GM12875 (cell line): Measurements from ENCODE around the gene GPR162.

Experiments used
- H3K4me3 ChIP-seq: one replicate; pipeline ENCODE4 v1.5.1; 2011; ENCODE audit warnings: low read depth, low read length, control low read depth
- TF ChIP-seq, protein P1 (sequence below): IDR thresholded peaks from 2 replicates; pipeline ENCODE4 v1.5.1; 2011; ENCODE audit warnings: low read depth, mild to moderate bottlenecking, control low read depth, inconsistent platforms, low read length, moderate library complexity, borderline replicate concordance; ENCODE audit not compliant: insufficient read depth

Gene GPR162

DNA sequence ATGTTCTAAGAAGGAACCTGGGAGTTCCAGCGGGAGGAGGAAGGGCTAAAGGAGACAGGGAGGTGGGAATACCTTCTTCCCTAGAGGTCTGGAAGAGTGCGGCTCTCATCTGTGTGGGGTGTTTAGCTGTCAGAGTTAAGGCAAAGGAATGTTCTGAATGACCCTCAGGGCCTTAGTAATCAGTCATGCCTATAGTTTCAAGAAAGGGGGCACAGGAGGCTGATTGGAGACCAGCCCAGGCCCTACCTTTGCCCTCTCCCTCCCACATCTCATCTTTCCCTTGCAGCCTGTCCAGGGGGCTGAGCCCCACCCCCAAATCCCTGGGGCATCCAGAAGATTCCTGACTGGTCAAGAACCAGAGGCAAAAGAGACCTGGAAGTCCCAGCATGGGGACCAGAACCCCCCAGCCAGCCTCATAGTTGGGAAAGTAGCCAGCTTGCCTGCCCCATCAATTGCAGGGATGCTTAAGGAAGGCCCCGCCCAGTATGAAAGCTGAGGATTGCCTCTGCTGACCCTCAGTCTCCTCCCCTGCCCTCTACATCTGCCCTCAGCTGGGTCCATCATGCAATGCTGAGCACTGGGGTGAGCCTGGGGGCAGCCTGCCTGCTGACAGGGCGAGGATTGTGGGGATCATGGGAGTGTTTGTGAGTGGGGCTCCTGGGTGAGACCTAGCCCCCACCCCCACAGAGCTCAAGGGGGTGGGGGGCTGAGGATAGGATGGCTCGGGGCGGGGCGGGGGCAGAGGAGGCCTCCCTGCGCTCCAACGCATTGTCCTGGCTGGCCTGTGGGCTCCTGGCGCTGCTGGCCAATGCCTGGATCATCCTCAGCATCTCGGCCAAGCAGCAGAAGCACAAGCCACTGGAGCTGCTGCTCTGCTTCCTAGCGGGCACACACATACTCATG lies 1.8 kb downstream of the GPR162 start:
- H3K4me3 ChIP-seq = no peak overlapping the region
- TF ChIP-seq, protein P1, sequence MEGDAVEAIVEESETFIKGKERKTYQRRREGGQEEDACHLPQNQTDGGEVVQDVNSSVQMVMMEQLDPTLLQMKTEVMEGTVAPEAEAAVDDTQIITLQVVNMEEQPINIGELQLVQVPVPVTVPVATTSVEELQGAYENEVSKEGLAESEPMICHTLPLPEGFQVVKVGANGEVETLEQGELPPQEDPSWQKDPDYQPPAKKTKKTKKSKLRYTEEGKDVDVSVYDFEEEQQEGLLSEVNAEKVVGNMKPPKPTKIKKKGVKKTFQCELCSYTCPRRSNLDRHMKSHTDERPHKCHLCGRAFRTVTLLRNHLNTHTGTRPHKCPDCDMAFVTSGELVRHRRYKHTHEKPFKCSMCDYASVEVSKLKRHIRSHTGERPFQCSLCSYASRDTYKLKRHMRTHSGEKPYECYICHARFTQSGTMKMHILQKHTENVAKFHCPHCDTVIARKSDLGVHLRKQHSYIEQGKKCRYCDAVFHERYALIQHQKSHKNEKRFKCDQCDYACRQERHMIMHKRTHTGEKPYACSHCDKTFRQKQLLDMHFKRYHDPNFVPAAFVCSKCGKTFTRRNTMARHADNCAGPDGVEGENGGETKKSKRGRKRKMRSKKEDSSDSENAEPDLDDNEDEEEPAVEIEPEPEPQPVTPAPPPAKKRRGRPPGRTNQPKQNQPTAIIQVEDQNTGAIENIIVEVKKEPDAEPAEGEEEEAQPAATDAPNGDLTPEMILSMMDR = no peak

DNA sequence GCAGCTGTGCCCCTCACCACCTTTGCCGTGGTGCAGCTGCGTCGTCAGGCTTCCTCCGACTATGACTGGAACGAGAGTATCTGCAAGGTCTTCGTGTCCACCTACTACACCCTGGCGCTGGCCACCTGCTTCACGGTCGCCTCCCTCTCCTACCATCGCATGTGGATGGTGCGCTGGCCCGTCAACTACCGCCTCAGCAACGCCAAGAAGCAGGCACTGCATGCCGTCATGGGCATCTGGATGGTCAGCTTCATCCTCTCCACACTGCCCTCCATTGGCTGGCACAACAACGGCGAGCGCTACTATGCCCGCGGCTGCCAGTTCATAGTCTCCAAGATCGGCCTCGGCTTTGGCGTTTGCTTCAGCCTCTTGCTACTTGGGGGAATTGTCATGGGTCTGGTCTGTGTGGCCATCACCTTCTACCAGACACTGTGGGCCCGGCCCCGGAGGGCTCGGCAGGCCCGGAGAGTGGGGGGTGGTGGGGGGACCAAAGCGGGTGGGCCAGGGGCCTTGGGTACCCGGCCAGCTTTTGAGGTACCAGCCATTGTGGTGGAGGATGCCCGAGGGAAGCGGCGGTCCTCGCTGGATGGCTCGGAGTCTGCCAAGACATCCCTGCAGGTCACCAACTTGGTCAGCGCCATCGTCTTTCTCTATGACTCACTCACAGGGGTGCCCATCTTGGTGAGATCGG lies 2.6 kb downstream of the GPR162 start:
- TF ChIP-seq, protein P1 = no peak
- H3K4me3 ChIP-seq = no peak overlapping the region

DNA sequence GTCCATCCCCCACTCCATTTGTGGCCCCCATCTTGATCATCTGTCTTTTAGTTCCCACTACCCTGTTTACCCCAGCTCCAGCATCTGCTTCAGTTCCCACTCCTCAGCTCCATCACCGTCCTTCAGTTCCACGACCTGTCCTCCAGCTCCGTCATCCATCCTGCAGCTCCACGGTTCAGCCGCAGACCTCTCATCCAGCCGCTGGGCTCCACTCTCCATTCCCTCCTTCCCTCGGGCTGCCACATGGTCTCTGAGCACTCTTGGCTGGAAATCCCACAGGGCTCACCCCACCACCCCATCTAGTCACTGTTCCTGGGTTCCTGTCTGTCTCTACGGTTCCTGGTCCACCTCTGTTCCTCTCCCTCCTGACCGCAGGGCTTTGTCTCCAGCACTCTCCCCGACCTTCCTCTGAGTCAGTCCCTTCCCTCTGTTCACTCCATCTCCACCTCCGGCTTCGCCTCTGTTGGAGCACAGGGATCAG lies 3.3 kb downstream of the GPR162 start:
- TF ChIP-seq, protein P1 = no peak
- H3K4me3 ChIP-seq = no peak overlapping the region

DNA sequence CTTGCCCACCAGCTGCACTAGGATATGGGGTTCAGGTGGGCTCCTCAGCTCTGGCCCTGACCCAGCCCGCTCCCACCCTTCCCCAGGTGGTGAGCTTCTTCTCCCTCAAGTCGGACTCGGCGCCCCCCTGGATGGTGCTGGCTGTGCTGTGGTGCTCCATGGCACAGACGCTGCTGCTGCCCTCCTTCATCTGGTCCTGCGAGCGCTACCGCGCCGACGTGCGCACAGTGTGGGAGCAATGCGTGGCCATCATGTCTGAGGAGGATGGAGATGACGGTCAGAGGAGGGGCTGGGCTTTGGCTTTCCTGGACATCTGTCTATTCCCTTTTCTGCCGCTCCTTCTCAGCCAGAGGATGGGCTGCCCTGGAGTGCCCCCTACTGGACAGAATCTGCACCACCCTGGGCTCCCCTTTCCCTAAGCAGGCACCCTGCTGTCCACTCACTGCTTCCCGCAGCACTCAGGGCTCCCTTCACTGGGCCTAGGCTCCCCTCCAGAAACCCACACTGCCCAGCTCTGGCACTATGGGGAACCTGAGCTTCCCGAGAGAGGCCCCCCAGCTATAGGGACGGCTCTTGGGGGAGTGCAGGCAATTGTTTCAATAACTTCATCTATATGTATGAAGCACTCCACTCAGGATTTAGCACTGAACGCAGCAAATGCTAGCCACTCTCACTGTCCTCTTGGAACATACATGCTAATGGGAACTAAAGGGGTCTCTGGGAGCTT lies 3.9 kb downstream of the GPR162 start:
- H3K4me3 ChIP-seq = no peak overlapping the region
- TF ChIP-seq, protein P1 = peak; percentile 93

DNA sequence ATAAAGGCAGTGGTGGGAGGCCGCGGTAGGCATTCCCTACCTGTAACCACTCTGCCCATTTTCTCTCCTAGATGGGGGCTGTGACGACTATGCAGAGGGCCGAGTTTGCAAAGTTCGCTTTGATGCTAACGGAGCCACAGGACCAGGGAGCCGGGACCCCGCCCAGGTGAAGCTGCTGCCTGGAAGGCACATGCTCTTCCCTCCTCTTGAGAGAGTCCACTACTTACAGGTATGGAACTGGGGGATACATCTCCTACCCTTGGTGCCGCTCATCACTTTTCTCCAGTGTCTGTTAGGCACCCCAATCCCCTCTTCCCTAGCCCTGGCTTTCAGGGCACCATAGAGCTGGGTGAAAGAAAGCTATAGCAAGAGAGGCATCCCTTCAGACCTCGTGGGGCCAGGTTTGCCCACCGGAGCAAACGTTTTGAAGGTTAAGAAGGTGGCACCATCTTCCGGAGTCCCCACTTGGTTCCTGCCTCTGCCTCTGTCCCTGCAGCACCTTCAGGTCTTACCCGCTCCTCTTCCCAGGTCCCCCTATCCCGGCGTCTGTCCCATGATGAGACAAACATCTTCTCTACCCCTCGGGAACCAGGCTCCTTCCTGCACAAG lies 4.6 kb downstream of the GPR162 start:
- H3K4me3 ChIP-seq = no peak overlapping the region
- TF ChIP-seq, protein P1 = no peak

DNA sequence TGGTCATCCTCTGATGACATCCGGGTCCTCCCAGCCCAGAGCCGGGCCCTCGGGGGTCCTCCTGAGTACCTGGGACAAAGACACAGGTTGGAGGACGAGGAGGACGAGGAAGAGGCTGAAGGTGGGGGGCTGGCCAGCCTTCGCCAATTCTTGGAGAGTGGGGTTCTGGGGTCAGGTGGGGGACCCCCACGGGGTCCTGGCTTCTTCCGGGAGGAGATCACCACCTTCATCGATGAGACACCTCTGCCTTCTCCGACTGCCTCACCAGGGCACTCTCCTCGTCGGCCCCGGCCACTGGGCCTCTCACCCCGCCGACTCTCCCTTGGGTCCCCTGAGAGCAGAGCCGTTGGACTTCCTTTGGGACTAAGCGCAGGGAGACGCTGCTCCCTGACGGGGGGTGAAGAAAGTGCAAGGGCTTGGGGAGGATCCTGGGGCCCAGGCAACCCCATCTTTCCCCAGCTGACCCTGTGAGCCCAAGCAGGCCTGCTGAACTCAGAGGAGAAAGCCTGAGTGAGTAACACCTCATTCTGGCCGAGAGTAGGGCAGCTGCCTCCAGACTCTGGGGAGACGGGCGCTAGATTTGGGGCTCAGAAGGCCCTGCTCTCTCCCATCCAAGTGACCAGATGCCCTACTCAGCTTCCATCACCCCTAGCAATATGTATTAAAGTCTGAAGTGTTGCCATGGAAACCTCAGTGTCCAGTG lies 5.3 kb downstream of the GPR162 start:
- H3K4me3 ChIP-seq = no peak overlapping the region
- TF ChIP-seq, protein P1 = no peak
